Loucy (cell line): ENCODE data around the gene HNF1B.

Experiments
- H2AFZ ChIP-seq: fragments of 200-600 bp; sonication (generic); 2 replicates; pipeline ENCODE4 v1.6.0; 2016; ENCODE audit warnings: antibody characterized with exemption, mild to moderate bottlenecking, low read length, moderate library complexity
- H3F3A ChIP-seq: fragments of 200-600 bp; 2 replicates; pipeline ENCODE4 v1.6.0; 2016; ENCODE audit warnings: antibody characterized with exemption, low read depth, mild to moderate bottlenecking
- H3K27me3 ChIP-seq: fragments of 200-600 bp; sonication (generic); 2 replicates; pipeline ENCODE4 v1.6.1; 2014; ENCODE audit warnings: low read length, mild to moderate bottlenecking; ENCODE audit not compliant: insufficient read depth, poor library complexity, severe bottlenecking
- H3K36me3 ChIP-seq: fragments of 200-600 bp; sonication (generic); 2 replicates; pipeline ENCODE4 v1.6.1; 2016; ENCODE audit warnings: low read length; ENCODE audit not compliant: insufficient read depth
- H3K4me1 ChIP-seq: fragments of 200-600 bp; sonication (generic); 2 replicates; pipeline ENCODE4 v1.5.1; 2014; ENCODE audit warnings: low read length, mild to moderate bottlenecking; ENCODE audit not compliant: insufficient read depth, poor library complexity, severe bottlenecking
- H3K4me2 ChIP-seq: fragments of 200-600 bp; sonication (generic); 2 replicates; pipeline ENCODE4 v1.6.0; 2014; ENCODE audit warnings: antibody characterized with exemption, low read length, low read depth, mild to moderate bottlenecking; ENCODE audit not compliant: poor library complexity, severe bottlenecking
- H3K4me3 ChIP-seq: fragments of 200-600 bp; sonication (generic); 2 replicates; pipeline ENCODE4 v1.5.1; 2014; ENCODE audit warnings: low read length, mild to moderate bottlenecking, mixed read lengths; ENCODE audit not compliant: poor library complexity, severe bottlenecking
- H3K79me2 ChIP-seq: fragments of 200-600 bp; sonication (generic); 2 replicates; pipeline ENCODE4 v1.6.1; 2014; ENCODE audit warnings: low read length; ENCODE audit not compliant: insufficient read depth
- H3K9ac ChIP-seq: fragments of 200-600 bp; sonication (generic); 2 replicates; pipeline ENCODE4 v1.6.0; 2014; ENCODE audit warnings: mild to moderate bottlenecking, low read depth, low read length, moderate library complexity; ENCODE audit not compliant: poor library complexity, severe bottlenecking
- H3K9me2 ChIP-seq: fragments of 200-600 bp; sonication (generic); replicated peaks from 2 replicates; pipeline ENCODE4 v1.6.1; 2016; ENCODE audit warnings: low read depth, low read length, mixed read lengths
- H3K9me3 ChIP-seq: fragments of 200-600 bp; sonication (generic); 2 replicates; pipeline ENCODE4 v1.6.1; 2014; ENCODE audit warnings: mild to moderate bottlenecking, antibody characterized with exemption, low read length, low read depth; ENCODE audit not compliant: insufficient read depth
- H4K20me1 ChIP-seq: fragments of 200-600 bp; sonication (generic); 2 replicates; pipeline ENCODE4 v1.6.0; 2014; ENCODE audit warnings: antibody characterized with exemption, low read length, mild to moderate bottlenecking; ENCODE audit not compliant: insufficient read depth, poor library complexity, severe bottlenecking
- EZH2phosphoT487 ChIP-seq: fragments of 200-600 bp; IDR thresholded peaks from 2 replicates; pipeline ENCODE4 v1.6.1; 2018; ENCODE audit warnings: antibody characterized with exemption, mild to moderate bottlenecking, moderate library complexity, borderline replicate concordance
- TF ChIP-seq, protein P1 (sequence below): fragments of 200-600 bp; sonication (generic); conservative IDR thresholded peaks from 2 replicates; pipeline ENCODE4 v1.5.1; 2014; ENCODE audit warnings: mild to moderate bottlenecking, antibody characterized with exemption, low read length

Gene HNF1B

DNA sequence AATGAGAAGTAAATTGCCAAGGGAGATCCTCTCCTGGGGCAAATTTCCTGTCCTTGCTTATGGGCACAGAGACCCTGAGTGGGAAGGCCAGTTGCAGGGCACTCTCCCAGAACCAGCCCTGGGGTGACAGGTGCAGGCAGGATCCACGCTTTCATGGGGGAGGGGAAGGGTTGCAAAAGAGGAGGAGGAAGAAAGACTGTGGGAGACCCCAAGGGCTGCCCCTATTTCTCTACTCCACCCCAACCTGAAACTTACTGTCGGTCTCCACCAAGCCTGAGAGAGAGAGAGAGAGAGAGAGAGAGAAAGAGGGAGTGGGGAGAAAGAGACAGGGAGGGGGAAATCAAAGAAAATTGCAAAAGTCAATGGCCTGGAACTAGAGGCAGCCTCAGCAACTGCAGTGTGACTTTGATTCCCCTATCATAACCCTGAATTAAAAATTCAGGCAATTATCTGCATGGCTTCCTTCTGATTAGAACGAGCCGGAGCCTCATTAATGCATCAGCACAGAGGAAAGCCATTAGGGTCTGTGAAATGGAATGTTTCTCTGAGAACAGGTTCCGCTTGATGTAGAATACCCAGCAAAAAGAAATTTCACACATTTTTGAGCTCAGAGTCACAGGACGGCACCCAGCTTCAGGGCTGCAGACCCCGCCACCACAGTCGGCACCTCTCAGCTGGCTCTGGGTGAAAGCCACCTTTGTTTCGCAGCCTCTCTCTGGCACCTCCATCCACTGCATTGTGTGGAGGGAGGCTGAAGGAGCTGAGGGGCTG lies 45.1 kb upstream of the HNF1B start:
- no peaks in the 10 kb centered on the region for H3K9me2 ChIP-seq
- no peaks in the 10 kb centered on the region for H3K9me3 ChIP-seq
- H3K36me3 ChIP-seq = no peaks in the 10 kb centered on the region
- no peaks in the 10 kb centered on the region for H3F3A ChIP-seq
- no peaks in the 10 kb centered on the region for H3K4me1 ChIP-seq
- no peak for TF ChIP-seq EZH2phosphoT487
- TF ChIP-seq, protein P1, sequence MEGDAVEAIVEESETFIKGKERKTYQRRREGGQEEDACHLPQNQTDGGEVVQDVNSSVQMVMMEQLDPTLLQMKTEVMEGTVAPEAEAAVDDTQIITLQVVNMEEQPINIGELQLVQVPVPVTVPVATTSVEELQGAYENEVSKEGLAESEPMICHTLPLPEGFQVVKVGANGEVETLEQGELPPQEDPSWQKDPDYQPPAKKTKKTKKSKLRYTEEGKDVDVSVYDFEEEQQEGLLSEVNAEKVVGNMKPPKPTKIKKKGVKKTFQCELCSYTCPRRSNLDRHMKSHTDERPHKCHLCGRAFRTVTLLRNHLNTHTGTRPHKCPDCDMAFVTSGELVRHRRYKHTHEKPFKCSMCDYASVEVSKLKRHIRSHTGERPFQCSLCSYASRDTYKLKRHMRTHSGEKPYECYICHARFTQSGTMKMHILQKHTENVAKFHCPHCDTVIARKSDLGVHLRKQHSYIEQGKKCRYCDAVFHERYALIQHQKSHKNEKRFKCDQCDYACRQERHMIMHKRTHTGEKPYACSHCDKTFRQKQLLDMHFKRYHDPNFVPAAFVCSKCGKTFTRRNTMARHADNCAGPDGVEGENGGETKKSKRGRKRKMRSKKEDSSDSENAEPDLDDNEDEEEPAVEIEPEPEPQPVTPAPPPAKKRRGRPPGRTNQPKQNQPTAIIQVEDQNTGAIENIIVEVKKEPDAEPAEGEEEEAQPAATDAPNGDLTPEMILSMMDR = no peak
- no peaks in the 10 kb centered on the region for H3K27me3 ChIP-seq
- no peaks in the 10 kb centered on the region for H4K20me1 ChIP-seq
- no peak overlapping the region for H3K4me2 ChIP-seq
- H3K4me3 ChIP-seq = no peak overlapping the region
- H2AFZ ChIP-seq = no peak overlapping the region
- H3K9ac ChIP-seq = no peak overlapping the region
- no peaks in the 10 kb centered on the region for H3K79me2 ChIP-seq

DNA sequence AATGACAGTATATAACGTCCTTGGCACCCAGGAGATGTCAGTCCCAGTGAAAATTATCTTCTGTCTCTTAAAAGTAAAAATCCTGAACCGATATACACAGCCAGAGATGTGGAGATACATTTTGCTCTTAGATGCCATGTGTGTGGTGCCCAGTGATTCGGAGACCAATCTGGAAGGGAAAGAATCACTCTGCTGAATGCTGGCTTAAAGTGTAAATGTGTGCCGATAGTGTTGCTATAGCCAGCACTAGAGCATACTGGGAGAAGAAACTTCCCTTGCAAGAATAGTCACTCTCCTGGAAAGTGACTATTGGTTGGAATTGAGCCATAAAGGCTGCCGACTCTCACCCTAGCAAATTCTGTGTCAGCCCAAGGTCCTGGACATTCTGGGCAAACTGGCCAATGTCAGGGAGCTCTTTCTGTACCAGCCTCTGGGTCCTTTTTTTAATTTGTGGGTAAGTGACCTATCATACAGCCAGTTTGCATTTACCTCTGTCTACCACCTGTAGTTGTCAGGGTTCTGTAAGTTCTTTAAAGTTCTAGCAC lies 44.2 kb upstream of the HNF1B start:
- Histone ChIP-seq H4K20me1 (no peaks in the 10 kb centered on the region), H3K9ac (no peak overlapping the region), H3K79me2 (no peaks in the 10 kb centered on the region), H3K9me3 (no peaks in the 10 kb centered on the region), H3K36me3 (no peaks in the 10 kb centered on the region), H3K4me2 (no peak overlapping the region), H3F3A (no peaks in the 10 kb centered on the region), H3K4me3 (no peak overlapping the region), H2AFZ (no peak overlapping the region), H3K9me2 (no peaks in the 10 kb centered on the region), H3K27me3 (no peaks in the 10 kb centered on the region), H3K4me1 (no peaks in the 10 kb centered on the region)
- no peak for TF ChIP-seq EZH2phosphoT487
- TF ChIP-seq, protein P1 = no peak

DNA sequence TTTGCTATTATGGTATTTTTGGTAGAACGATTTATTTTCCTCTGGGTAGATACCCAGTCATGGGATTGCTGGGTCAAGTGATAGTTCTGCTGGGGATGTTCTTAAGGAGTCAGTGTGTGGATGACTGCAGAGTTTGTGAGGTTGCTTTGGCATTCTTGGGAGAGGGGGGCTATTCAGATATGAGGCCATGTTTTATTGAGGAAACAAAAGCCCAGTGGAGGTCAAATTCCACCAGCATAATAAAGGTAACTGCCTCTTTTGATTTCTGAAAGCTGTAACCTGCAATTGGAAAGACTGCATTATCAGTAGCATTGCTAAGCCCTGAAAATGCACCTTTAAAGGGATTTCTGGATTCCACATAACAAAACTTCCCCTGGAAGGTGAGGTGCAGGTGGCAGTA lies 43.7 kb upstream of the HNF1B start:
- Histone ChIP-seq H3K36me3 (no peaks in the 10 kb centered on the region), H3K9ac (no peak overlapping the region), H4K20me1 (no peaks in the 10 kb centered on the region), H3K9me2 (no peaks in the 10 kb centered on the region), H2AFZ (no peak overlapping the region), H3K9me3 (no peaks in the 10 kb centered on the region), H3K27me3 (no peaks in the 10 kb centered on the region), H3K4me2 (no peak overlapping the region), H3K4me1 (no peaks in the 10 kb centered on the region), H3K4me3 (no peak overlapping the region), H3F3A (no peaks in the 10 kb centered on the region), H3K79me2 (no peaks in the 10 kb centered on the region)
- TF ChIP-seq, protein P1 = no peak
- TF ChIP-seq EZH2phosphoT487 = no peak
